HT-29 (cell line): Measurements from ENCODE around the gene ACVR1B. TPM values are rescaled to one million over a fixed set of nuclear protein-coding genes. Genes with fewer than 3 reads are reported as not detected.
A peak's percentile ranks its signal among the peaks of the same experiment; 100 is the strongest.
"Not testable (repeated sequence)": the region's sequence is repeated elsewhere in the genome, so short reads cannot be mapped to it uniquely, and the experiment has no call there.

Source experiments
- DNase-seq: peaks from one replicate; pipeline ENCODE4 v3.0.0-alpha.2; 2015; ENCODE audit warnings: low spot score
- total RNA-seq: library from RNA; depleted of rRNA; stranded (reverse); fragments of >200 nt; shearing (Covaris generic); gene quantifications from 2 replicates; pipeline ENCODE4 v1.2.3, GENCODE V29; 2014

Gene ACVR1B
- total RNA-seq, 1 experiment from 2014 or later: 14.2 TPM

DNA sequence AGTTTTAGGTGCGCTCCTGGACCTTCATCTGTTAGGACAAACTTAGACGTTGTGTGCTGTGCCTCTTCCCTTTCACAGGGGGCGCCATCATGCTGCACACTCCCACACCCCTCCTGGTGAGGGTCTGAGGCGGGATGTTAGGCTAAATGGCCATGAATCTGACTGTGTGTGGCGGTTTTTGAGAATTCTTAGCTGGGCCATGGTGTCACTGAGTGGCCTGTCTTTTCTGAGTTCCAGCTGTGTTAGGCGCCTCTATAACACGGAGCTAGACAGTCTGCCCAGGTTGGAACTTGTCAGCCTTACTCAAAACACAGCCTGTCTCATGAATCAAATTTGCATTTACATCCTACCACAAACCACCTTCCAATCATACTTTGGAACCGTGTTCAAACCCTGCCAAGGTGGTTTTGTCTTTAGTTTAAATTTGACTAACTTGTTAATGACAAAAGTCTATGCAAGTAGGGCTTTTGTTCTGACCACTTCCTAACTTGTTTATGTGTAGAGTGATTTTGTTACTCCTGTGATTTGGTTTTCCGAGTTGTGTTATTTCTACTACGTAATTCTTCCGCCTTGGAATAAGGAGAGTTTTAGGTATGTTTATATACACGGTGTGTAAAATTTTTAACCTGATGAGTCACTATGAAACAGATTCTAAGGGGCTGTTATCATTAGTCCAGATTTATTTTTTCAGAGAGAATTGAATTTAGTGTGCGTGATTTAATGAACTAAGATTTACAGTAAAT lies 19.6 kb downstream of the ACVR1B start:
- no peak for DNase-seq

DNA sequence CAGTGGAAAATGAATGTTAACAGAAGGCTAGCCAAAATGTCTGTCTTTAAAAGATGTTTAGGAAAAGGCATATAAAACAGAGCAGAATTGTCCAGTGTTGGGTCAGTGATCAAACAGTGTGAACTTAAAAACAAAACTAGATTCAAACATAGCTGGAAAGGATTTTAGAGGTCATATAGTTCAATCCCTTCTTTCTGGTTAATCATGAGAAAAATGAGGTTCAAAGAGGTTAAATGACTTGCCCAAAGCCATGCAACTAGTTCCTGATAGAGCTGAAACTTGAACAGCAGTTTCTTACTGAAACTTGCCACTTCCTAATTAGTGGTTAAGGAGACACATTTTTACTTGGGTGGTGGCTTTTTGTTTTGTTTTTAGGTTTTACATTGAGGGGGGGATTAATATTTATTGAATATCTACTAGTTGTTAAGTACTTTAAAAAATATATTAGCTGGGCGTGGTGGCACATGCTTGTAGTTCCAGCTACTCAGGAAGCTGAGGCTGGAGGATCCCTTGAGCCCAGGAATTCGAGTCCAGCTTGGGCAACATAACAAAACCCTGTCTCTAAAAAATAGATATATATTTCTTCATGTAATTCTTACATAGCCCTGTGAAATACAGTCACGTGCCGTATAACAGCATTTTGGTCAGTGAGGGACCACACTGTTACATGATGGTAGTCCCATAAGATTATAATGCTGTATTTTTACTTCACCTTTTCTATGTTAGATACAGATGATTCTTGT lies 20.4 kb downstream of the ACVR1B start:
- DNase-seq: no peak

DNA sequence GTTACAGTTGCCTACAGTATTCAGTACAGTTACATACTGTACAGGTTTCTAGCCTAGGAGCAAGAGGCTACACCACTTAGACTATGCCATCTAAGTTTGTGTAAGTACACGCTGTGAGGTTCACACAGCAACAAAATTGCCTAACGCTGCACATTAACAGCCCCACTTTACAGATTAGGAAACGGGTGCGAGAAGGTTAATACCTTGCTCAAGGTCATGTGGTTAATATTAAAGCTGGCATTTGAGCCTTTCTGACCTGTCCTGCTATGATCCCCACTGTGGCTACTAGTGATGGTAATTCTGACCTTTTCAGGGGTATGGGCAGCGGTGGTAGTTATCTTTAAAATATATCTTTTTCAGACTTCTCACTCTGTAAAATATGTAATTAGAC lies 20.9 kb downstream of the ACVR1B start:
- DNase-seq: no peak

DNA sequence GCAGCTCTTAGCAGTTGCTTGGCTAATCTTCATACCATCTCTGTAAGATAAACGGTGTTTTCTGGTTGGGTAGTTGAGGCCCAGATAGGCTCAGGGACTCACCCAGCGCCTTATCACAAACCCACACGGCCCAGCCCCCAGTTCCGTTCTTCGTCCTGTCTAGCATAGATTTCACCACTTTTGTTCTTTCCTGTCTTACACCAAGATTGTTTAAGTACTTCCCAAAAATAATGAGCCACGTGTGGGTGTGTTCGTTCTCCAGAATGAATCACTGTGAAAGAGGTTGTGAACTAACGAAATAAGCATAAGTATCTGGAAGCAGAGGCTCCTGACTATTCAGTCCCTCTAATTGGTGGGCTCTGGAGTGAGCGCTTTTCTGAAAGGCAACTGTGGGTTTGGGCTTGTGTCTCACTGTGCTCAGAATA lies 21.4 kb downstream of the ACVR1B start:
- no peak for DNase-seq

GRCh38 chr12:51973560-51973959 lies 22.1 kb downstream of the ACVR1B start:
- DNase-seq: no peak

GRCh38 chr12:51974646-51975045 lies 23.1 kb downstream of the ACVR1B start:
- DNase-seq: no peak

- no peak for DNase-seq
Measured at GRCh38 chr12:51975196-51975595, 23.7 kb downstream of the ACVR1B start.

DNA sequence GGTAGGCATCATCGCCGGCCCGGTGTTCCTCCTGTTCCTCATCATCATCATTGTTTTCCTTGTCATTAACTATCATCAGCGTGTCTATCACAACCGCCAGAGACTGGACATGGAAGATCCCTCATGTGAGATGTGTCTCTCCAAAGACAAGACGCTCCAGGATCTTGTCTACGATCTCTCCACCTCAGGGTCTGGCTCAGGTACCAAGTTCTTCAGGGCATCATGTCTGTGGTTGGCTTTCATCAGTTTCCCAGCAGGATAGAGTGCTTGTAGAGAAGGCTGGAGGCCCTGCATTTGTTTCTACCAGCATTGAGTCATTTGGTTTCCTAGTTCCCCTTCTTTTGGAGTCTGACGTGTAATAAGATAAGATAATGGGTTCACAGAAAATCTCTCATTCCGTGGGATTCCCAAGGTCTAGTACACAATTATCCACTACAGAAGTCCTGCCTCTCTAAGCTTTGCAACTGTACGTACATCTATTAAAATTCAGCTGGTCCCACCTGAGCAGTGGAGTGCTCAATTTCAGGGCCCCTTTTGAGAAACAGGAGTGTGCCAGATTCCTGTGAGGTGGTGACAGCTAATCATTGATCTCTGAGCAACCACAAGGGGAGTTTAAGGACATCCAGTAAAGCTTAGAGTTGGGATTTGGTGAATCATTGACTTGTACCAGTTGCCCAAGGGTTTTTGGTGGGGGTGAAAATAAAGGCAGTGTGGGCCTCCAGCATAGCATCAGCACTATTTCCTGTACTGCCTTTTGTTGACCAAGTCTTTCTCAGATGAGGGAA lies 25.1 kb downstream of the ACVR1B start:
- peak; percentile 28 for DNase-seq

DNA sequence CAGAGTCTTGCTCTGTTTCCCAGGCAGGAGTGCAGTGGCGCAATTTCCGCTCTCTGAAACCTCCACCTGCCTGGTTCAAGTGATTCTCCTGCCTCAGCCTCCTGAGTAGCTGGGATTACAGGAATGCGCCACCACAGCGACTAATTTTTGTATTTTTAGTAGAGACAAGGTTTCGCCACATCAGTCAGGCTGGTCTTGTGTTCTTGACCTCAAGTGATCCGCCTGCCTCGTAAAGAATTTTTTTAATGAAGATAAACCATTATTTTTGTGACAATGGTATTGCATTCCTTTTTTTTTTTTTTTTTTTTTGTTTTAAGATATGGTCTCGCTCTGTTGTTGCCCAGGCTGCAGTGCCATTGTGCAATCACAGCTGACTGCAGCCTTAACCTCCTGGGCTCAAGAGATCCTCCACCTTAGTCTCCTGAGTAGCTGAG lies 25.8 kb downstream of the ACVR1B start:
- no peak for DNase-seq

GRCh38 chr12:51979306-51979705 lies 27.8 kb downstream of the ACVR1B start:
- DNase-seq: not testable (repeated sequence)

DNA sequence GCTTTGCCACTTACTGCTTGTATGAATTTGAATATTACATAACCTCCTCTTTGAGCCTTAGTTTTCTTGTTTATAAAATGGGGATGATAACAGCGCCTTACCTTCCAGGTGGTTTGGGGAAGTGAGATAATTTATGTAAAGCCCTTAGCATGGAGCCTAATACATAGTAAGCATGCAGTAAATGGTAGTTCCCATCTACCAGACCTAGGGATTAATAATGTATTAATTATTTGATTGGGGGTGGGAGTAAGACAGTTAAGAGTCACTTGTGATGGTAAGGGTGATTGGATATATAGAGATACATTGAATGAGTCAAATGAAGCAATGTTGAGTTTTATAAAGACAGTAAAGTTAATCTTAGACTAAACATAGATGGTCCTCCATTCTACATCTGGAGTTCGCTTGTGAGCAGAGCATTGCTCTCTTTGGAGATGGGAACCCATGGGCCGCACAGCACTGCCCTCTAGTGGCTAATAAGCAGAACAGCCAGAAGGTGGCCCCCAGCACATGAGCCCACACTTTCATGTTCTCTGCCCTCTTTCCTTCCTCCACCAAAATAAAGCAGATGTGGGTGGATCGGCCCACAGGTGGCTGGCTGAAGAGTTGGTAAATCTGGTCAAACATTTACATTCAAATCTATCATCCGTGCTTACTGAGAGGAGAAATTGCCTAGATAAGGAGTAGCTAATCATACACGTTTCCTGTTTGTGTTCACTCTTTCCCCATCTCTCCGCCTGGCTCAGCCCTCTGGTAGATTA lies 28.7 kb downstream of the ACVR1B start:
- peak; percentile 88 for DNase-seq

- DNase-seq: no peak
Measured at GRCh38 chr12:51980809-51981127, 29.3 kb downstream of the ACVR1B start.

DNA sequence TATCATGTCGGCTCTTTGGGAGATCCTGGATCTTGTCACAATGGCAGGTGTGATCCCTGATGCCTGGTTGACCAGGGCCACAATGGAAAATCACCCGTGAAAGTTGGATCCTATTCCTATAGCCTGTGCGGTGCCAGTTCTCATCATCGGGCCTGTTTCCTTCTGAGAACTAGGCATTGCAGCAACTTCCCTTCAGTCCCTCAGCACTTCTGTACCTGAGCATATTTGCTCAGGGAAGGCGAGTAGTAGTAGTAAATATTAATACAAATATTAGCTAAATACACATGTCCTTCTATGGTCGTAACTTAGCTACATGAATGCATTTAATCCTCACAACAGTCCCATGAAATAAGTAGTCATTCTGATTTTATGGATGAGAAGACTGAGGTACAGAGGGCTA lies 33.2 kb downstream of the ACVR1B start:
- no peak for DNase-seq

DNA sequence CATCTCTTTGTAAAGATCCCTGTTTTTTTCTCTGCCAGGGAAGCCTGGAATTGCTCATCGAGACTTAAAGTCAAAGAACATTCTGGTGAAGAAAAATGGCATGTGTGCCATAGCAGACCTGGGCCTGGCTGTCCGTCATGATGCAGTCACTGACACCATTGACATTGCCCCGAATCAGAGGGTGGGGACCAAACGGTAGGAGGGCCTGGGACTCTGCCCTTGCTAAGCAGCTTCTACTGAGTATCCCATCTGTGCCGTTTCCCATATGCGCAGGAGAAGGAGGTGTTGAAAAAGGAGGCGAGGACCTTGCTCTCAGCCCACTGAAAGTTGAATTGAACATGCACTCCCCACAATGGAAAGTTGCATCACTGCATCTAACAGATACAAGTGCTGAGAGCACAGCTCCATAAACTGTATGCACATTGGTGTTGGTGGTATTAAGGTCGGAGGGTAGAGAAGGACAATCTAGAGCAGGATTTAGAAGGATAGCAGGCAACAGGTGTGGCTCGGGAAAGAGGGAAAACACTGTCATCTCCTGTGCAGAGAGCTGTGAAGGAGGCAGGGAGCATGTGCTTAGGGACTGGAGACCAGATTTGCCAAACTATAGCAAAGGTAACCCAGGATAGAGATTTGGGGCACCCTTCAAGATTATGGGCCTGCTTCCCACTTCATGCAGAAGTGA lies 33.8 kb downstream of the ACVR1B start:
- DNase-seq: no peak

DNA sequence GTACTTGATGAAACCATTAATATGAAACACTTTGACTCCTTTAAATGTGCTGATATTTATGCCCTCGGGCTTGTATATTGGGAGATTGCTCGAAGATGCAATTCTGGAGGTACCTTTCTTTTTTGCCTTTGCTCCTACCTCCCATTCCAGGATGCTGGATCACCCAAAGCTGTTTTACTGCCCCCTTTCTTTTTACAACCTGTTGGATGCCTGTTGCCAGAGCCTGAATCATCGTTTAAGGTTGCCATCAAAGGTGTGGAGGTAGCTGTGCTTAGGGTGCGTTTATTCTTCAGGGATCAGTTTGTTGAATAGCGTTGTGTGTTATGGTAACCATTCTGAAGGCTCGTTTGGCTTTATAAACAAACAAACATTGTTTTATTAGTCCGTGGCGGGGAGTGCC lies 35.3 kb downstream of the ACVR1B start:
- DNase-seq: no peak

GRCh38 chr12:51992246-51992645 lies 40.7 kb downstream of the ACVR1B start:
- DNase-seq: no peak

- DNase-seq: no peak
Measured at GRCh38 chr12:51994539-51994820, 43.0 kb downstream of the ACVR1B start.

GRCh38 chr12:51994959-51995358 lies 43.5 kb downstream of the ACVR1B start:
- DNase-seq: no peak

- no peak for DNase-seq
Measured at GRCh38 chr12:51997136-51997535, 45.6 kb downstream of the ACVR1B start.

DNA sequence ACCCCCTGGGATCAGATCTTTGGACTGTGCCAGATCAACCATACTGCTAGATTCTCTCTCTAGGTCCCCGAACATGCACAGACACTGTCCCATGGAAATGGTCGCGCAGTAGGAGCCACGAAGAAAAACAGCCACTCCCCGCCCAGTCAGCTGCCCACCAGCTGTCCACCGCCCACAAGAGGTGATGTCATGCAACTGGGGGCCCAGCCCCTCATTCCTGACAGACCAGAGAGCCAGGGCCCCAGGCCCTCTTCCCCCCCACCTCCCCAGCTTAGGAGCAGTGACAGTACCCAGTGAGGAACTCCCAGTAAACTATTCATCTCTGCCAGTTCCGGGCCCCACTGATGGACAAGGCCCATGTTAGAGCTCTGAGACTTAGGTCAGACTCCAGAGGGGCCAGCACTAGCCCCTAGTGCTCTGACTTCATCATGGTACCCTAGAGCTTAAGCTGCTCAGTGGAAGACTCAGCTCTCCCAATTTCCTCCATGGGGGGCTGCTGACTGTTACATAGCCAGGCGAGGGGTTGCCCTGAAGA lies 51.6 kb downstream of the ACVR1B start:
- DNase-seq: no peak

DNA sequence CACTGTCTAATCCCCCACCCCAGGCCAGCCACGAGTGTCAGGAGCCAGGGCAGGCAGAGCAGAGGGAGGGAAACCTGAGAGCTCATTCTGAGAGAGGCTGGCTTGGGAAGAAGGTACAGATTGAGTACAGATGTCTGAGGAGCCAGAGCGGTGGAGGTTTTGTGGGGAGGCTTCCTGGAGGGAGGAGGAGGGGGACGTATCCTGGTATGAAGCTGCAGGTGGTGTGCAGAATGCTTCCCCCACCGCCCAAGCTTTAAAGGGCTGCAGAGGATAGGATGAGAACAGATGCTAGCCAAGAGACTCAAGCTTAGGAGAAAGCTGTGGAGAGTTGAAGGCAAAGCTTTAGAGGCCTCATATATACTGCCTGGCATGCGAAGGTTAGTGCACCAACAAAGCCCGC lies 52.1 kb downstream of the ACVR1B start:
- no peak for DNase-seq
